NB4 (cell line): ENCODE data around the gene MAP3K15.

Source experiments
- CTCF ChIP-seq: IDR thresholded peaks from one replicate; pipeline ENCODE4 v1.5.1; 2012; ENCODE audit warnings: low read depth, low read length
- POLR2A ChIP-seq: IDR thresholded peaks from 2 replicates; pipeline ENCODE4 v1.6.1; 2011; ENCODE audit warnings: mild to moderate bottlenecking; ENCODE audit not compliant: insufficient read length; ENCODE audit errors: extremely low read depth

GRCh38 chrX:19372547-19373331 is 142.6 kb downstream of the MAP3K15 start:
- TF ChIP-seq CTCF (no peak), POLR2A (no peak)
